ENCODE results near the gene EHBP1. TPM values are rescaled to one million over a fixed set of nuclear protein-coding genes. Genes with fewer than 3 reads are reported as not detected.

The EHBP1 gene
- polyA plus RNA-seq, 12 donors: 23.7 to 67.8 (median 32.0) TPM; not detected in 1

DNA sequence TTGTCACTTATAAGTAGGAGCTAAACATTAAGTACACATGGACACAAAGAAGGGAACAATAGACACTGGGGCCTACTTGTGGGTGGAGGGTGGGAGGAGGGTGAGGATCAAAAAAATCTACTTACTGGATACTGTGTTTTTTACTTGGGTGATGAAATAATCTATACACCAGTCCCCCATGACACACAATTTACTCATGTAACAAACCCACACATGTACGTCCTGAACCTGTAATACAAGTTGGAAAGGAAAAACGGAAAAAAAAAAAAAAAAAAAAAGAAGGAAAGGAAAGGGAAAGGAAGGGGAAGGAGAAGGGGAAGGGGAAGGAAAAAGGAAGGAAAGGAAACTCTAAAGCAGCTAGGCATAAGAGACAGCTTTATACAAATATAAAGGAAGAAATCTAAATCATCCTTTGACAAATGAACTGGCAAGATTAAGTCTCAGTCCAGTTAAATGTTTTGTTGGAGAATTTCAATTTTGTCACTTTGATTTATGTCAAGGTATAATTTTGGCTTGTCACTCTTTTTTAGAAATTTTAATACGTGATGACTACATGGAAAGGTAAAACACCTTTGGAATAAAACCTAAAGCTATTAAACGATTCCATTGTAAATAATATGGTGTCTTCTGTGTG is 175.8 kb downstream of the EHBP1 start:
- DNase-seq: no peak

DNA sequence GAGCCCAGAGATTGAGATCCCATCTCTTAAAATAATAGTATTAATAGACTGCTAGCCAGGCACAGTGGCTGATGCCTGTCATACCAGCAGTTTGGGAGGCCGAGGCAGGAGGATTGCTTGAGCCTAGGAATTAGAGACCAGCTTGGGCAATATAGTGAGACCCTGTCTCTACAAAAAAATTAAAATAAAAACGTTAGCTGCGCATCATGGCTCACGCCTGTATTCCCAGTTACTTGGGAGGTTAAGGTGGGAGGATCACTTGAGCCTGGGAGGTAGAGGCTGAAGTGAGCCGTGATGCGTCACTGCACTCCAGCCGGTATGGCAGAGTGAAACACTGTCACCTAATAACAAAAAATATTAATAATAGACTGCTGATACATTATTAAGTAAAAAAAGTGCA is 178.1 kb downstream of the EHBP1 start:
- DNase-seq: no peak

DNA sequence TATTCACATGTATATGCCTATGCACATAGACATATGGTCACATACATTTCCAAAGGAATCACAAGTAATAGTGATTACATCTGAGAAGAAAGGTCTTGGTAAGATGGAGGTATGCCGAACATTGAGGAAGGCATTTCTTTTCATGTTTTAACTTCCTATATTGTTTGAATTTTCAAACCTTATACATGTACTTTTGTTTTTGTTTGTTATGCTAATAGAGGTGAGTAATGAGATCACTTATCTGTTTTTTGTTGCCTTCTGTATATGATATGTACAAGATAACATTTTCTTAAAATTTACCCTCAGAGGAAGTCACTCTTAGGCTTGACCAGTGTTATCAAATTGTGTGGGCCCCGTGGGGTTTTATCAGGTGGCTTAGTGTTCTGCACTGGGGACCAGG is 178.6 kb downstream of the EHBP1 start:
- no peak for DNase-seq

DNA sequence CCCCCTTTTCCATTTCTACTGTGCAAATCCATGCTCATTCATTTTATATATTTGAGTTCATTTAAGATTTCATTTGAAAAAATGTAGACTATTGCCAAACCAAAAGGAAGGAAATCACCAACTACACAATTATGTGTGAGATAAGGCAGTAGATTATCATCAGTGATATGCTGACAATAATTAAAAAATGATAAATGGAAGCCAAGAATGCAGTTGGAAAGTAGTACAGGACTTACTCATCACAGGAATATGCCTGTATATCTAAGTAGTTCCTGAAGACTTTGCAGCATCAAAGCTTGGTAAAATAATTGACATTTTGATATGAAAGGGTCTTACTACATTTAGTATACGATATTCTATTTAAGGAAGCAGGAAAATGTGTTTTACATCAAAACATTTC is 179.0 kb downstream of the EHBP1 start:
- no peak for DNase-seq

DNA sequence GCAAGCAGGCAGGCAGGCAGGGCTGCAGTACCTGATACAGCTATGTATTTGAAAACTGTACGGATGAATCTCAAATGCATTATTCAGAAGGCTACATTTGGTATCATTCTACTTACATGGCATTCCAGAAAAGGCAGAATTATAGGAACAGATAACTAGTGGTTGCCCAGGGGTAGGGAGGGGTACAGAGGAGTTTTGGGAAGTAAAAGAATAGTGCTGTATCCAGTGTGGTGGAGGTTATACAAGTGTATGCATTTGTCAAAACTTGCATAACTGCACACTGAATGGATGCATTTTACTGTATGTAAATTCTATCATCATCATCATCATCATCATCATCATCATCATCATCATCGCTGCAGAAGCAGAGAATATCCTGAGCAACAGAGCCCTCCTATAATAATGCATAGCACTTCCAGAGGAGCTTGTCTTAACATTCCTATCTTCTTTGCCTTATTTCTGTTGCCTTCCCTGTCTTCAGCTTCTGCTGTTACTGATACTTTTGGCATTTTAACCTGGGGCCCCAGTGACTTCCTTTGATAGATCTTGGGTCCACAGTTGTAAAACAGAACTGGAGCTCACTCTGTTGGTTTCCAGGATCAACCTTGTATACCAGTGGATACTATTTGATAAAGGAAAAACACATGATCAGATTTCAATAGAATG is 189.6 kb downstream of the EHBP1 start:
- no peak for DNase-seq

DNA sequence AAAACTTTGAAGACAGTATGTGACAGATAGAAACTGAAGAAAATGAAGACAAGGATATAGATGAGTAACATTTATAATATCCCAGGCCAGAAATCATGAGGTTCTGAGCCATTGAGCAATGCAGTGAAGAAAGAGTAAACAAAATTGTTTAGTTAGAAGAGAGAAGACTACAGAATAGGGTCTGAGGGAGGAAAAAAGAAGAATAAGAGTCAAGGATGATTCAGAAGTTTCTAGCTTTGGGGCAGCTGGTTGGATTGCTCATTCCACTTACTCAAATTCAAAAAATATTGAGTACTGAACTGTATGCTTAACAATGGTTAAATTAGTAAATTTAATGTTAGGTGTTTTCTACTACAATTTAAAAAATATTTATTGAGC is 190.1 kb downstream of the EHBP1 start:
- no peak for DNase-seq

DNA sequence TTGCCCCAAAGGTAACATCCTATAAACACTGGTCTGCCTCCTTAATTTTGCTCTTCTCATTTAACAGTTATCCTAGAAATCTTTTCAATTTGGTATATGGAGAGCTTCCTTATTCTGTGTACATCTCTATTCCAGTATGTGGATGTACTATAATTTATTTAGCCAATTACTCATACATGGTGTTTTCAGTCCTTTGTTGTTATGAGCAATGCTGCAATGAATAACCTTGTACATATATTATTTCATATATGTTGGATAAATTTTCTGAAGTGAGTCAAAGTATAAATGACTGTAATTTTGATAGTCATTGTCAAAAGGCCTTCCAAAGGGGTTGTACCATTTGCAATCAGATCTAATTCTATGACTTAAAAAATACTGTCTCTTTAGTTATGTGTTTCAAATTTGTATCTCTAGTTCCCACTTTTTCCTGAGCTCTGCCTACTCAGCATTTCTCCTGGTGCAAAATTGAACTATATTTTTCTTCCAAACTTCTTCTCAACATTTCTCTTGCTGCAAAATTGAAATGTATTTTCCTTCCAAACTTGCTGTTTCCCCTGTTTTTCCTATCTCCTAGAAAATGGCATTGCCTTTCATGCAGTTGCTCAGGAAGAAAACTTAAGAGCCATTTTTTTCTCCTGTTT is 191.8 kb downstream of the EHBP1 start:
- no peak for DNase-seq

DNA sequence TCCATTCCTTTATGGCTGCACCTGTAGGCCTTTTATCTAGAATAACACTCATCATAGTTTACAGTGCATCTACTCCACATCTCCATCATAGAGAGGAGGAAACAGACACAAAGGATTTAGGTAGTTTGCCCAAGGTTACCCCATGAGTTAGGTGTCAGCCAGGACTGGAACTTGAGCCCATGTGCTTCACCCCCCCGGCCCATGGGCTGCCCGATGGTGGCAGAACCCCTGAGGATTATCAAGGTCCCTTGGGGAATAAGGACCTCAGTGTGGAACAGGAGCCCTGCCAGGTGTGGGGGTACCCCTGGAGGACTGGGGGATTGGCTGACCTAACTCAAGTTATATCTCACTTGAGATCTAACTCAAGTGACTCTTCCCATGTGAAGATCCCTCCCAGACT is 198.8 kb downstream of the EHBP1 start:
- no peak for DNase-seq

DNA sequence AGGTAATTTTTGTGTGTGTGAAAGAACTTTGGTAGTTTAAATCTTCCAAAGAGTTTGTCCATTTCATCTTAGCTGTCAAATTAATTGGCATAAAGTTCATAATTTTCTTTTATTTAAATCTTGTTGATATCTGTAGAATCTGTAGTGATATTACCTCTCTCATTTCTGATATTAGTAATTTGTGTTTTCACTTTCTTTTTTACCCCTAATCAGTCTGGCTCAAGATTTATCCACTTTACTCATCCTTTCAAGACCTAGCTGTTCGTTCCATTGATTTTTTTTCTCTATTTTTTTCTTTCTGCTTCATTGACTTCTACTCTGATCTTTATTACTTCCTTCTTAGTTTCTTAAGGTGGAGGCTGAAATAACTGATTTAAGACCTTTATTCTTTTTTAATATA is 202.6 kb downstream of the EHBP1 start:
- no peak for DNase-seq

DNA sequence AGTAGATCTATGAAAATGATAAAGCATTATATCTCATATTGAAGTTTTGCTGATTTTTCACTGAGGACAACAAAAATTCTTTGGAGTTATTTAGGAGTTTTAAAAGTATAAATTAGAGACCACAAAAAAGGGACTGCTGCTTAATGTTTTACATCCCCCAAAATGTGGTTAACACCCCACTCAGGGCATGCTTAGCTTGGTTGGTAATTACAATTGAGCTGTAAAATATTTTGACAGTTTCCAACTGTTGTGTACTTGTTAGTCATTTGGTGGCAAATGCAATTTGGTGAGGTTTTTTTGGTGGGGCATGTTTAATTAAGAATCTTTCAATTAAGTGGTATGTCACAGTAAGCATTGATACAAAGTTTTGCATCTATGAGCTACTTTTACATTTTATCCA is 207.8 kb downstream of the EHBP1 start:
- no peak for DNase-seq

DNA sequence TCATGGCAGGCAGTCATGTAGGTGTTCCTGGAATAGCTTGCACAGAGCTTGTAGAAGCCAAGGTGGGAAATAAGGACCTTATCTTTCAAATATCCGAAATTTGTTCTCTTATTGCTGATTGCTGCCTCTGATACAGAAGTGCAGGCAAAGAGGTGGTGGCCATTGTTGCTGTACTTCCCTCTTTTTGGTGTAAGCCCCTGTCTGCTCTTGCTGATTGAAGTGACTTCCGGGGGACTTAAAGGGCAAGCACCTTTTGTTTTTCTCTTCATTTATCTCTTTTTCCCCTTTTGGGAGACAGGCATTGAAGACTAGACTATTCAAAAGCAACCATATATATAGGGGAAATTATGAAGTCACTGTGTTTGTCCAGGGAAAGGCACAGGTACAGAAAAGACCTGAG is 213.5 kb downstream of the EHBP1 start:
- DNase-seq: no peak

DNA sequence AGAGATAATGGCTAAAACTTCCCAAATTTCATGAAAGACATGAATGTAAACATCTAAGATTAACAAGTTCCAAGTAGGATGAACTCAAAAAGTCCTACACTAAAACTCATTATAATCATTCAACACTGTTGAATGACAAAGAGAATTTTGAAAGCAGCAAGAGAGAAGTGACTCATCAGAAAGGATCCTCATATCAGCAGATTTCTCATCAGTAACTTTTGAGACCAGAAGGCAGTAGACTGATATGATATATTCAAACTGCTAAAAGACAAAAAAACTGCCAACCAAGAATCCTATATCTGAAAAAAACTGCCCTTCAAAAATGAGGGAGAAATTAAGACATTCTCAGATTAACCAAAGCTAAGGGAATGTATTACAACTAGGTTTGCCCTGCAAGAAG is 214.6 kb downstream of the EHBP1 start:
- DNase-seq: no peak

DNA sequence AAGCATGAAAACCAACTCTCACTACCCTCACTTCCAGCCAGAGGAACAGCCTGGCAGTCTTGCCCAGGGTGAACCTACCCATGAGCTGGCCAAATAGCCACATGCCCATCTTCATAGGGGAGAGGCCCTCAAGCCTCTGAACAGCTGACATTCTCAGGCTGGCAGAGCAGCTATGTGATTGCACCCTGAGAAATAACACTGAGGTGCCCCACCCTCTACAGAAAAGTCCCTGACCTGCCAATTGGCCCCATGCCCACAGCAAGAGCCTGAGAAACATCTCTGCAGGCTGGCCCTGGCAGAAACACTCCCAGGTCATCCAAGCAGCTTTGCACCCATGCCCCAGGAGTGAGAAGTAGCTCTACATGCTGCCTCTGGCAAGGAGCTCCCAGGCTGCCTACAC is 217.7 kb downstream of the EHBP1 start:
- DNase-seq: no peak

DNA sequence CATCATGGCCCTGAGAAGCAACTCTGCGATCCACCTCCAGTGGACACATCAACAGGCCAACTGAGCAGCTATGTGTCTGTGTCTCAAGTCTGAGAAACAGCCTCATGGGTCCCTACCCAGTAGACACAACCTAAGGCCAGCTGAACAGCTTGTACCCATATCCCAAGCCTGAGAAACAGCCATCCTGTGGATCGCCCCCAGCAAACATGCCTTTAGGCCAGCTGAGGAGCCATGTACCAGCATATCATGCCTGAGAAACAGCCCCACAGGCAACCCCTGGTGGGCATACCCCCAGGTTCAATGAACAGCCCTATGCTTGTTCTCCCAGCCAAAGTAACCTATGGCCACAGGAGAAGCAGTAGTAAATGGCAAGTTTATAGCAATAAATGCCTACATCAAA is 218.4 kb downstream of the EHBP1 start:
- no peak for DNase-seq

DNA sequence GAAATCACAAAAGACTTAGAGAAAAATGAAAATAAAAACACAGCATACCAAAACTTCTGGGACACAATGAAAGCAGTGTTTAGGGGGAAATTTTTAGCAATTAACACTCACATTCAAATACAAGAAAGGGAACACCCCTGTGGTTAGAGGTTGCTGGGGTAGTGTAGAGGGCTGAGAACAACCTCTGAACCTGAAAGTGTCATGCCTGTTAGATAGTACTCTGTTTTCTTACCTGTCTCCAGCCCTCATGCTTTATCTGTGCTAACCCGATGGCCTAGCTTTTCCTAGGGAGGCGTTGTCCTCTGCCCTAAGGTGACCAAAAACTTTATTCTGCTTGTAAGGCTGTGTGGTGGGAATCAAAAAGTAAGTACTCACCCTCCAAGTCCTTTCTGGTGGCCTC is 222.5 kb downstream of the EHBP1 start:
- DNase-seq: no peak

DNA sequence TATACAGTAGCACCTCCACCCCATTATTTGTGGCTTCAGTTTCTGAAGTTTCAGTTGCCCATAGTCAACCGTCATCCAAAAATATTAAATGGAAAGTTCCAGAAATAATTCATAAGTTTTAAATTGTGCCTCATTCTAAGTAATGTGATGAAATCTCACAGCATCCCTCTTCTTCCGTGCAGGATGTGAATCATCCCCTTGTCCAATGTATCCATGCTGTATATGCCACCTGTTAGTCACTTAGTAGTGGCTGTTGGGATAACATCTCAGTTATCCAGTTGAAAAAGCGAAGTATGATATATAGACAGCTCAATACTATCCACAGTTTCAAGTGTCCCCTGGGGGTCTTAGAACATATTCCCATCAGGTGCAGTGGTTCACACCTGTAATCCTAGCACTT is 226.0 kb downstream of the EHBP1 start:
- no peak for DNase-seq

DNA sequence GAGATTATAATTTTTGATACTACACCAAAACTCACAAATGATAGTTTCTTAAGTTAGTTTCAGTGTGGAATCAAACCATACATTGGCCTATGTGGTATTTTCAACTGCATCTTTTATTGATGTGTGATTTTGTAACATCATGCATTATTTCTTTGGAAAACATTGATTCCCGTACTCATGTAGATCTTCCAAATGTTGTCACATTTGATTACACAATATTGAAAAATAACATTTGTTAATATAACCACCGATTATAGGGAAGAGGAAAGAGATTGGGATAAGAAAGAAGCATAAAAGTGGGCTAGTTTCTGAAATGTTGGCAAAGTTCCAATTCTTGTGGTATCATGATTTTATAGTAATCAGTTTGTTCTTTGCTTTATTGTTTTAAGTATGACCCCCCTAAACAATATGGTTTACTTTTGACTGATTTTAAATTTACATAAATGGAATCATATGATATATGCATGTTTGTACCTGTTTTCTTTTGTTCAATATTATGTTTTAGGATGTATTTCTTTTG is 227.9 kb downstream of the EHBP1 start:
- no peak for DNase-seq

DNA sequence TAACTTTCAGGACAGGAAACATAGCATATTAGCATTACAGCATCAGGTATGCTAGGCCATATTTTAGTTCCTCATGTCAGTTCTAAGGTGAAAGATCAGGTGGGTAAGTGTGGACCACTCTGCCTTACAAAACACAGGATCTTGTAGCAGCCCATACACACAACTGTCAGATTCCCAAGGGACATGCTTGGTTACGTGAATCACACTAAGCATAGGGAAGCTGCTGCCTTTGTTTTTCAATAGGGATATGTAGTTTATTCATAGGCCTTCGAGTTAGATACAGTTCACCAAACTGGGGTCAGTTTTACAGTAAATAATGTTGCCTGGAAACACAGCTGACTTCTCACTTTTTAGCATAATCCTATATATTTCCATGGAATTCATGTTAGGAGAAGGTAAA is 229.0 kb downstream of the EHBP1 start:
- DNase-seq: no peak

DNA sequence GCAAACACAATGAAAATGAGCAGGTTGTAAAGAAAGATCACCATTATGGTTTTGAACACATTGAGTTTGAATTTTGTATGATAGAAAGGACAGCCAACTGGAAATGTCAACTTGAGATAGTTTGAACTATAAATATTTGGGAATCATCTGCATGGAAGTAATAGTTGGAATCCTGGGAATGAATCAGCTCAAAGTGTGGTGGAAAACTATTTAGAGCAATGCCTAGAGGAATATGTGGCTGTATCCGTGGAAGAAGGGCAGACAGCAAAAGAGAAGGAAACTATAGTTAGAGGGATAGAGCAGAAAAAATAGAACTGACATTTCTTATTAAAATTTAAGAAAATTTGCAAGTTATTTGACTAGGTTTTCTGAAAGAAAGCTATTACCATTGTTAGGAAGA is 232.6 kb downstream of the EHBP1 start:
- no peak for DNase-seq

DNA sequence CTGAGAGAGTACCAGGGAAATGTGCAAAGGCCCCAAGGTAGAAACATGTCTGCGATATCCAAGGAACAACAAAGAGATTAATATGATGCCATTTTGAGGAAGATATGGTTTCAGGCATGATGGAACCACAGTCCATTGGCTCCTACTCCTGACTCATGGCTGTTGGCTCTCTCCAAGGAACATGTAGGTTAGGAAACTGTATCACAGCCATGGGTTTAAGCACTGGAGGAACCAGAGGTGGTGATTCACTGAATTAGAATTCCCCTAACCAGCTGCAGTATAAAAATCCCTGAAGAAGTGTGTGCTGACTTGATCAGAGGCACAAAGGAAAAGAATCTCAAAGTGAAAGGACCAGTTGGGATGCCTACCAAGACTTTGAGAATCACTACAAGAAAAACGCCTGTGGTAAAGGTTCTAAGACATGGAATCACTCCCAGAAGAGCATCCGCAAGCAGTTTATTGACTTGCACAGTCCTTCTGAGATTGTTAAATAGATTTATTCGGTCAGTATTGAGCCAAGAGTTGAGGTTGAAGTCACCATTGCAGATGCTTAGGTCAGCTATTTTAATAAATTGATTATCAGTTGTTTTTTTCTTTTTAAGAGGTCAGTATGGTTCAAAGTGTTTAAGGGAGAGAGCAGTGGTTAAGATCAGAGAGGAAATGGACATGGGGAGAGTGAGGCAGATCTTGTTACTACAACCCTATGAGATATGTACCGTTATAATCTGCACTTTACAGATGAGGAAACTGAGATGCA is 234.4 kb downstream of the EHBP1 start:
- DNase-seq: no peak

DNA sequence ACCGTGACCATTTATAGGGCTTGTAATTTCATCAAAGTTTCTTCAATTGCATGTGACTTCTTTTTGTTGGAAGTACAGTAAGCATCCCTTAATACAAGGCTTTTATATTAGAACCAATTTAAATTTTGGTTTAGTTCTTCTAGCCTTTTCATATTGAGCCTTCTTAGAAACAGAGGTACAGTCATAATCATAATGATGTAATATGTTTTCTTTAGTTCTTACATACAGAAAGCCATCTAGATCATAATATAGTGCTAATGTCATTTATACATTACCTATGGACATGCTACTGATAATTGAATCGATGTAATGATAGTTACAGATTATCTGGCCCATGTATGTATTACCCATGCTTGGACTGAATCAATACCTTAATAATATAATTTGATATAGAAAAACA is 235.2 kb downstream of the EHBP1 start:
- no peak for DNase-seq

DNA sequence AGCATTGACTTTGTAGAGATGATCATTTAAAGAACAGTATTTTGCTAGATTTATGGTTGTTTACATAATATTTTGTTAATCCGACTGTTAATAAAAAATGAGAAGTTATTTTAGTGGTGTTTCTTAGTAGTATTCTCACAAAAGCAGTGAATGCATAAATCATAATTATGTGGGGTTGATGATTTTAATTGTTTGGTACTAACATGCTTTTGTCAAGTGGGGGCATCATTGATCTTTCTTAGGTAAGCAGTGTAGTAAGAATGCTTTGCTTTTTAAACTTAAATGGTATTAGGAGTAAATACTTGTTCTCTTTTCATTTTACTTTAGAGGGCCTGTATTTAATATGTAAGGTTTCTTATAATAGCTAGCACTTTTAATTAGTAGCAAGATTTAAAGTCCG is 235.9 kb downstream of the EHBP1 start:
- DNase-seq: no peak

DNA sequence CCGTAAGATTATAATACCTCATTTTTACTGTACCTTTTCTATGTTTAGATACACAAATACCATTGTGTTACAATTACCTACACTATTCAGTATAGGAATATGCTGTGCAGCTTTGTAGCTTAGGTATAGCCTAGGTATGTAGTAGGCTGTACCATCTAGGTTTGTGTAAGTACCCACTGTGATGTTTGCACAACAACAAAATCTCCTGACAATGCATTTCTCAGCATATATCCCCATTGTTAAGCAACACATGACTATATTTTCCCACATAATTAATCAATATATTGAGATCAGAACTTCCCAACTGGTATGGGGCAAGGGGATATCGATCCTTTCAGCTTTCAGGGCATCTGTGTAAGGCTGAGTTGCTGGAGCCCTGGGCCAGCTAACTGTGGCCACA is 238.8 kb downstream of the EHBP1 start:
- DNase-seq: no peak
